ENCODE measurements around the gene ZNF419. TPM values are rescaled to one million over a fixed set of nuclear protein-coding genes. Genes with fewer than 3 reads are reported as not detected.
"Not testable (repeated sequence)": the region's sequence is repeated elsewhere in the genome, so short reads cannot be mapped to it uniquely, and the experiment has no call there.

ZNF419 gene
- 17.5 TPM for polyA plus RNA-seq (2013, experiment 1 of 4)
- 14.7 TPM for polyA plus RNA-seq (2013, experiment 2 of 4)
- polyA plus RNA-seq (2013, experiment 3 of 4): 10.4 TPM
- polyA plus RNA-seq (2013, experiment 4 of 4): 11.8 TPM

DNA sequence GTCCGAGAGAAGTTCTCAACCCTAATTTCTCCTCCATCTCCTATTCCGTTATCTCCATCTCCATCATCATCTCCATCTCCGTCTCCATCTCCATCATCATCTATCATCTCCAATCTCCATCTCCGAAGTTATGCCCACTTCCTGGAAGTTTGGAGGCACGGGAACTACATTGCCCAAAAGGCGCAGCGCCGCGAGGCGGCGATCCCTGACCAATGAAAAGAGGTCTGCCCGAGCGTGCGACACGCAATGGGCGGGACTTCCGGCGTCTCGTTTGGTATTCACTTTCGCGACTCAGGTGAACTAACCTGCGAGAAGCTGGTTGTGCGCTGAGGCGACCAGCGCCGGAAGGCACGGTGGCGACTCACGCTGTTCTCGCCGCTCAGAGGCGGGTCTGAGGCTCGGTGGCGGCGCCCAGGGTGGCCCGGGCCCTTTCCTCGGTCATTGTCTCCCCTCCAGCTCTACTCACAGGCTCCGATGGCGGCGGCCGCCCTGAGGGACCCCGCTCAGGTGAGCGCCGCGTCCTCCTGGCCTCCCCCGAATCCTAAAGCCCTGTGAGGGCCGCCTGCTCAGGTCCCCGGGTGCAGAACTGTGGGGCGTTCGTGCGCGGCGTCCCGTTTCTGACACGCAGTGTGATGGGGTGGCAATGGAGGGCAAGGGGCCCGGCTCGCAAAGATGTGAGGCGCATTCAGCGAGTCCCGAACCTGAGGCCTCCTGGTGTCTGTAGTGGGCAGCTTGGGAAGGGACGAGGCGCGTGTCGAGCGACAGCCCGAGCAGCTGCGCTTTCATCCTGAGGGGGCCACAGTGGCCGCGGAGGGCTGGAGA lies at the start of gene ZNF419:
Gene ZNF419 (plus strand): TSS at position 274 of the 822 bp plus-strand sequence. CDS start 201 bp downstream, at position 475.
- not testable (repeated sequence) for H3K27ac ChIP-seq (ENCODE audit: insufficient read depth, low read depth, low read length, poor library complexity, severe bottlenecking)

DNA sequence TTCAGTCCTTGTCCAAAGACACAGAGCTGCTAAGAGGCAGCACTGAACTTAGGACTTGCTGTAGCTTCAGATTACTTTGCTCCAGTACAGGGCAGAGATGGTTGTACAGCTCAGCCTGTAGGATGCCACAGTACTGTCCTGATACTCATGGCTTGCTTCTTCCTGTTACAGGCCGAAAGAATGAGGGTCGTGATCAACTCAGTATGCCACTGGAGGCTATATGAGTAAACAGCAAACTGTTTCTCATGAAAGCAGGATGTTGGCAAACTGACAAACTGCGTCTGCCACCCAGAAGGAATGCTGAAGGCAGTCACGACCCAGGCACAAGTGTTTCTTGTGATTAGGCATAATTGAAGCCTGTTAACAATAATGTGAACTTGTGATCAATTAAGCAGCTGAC lies 49.6 kb upstream of the ZNF419 start:
- Histone ChIP-seq H3K36me3 (ENCODE audit: control insufficient read depth, insufficient read depth, low read length) (peaks cover 8% of the 10 kb centered on the region), H3K4me1 (ENCODE audit: control insufficient read depth, insufficient read depth, low read length) (no peaks in the 10 kb centered on the region), H3K27me3 (ENCODE audit: control insufficient read depth, insufficient read depth, low read length, poor library complexity, severe bottlenecking) (no peaks in the 10 kb centered on the region), H3K9me3 (ENCODE audit: control insufficient read depth, low read length) (no peaks in the 10 kb centered on the region), H3K27ac (ENCODE audit: insufficient read depth, low read depth, low read length, poor library complexity, severe bottlenecking) (no peak overlapping the region), H3K4me3 (ENCODE audit: insufficient read depth, low read depth, low read length) (no peak overlapping the region)
- 93 to 95% methylated on average over 3 to 4 of the region's 4 CpGs for WGBS, 2 experiments

More for the DNA sequence above, at the start of gene ZNF419:
- not testable (repeated sequence) for H3K4me1 ChIP-seq (ENCODE audit: control insufficient read depth, insufficient read depth, low read length); H3K27me3 ChIP-seq (ENCODE audit: control insufficient read depth, insufficient read depth, low read length, poor library complexity, severe bottlenecking); H3K9me3 ChIP-seq (ENCODE audit: control insufficient read depth, low read length)
- peaks cover 14% of the 10 kb centered on the region for H3K36me3 ChIP-seq (ENCODE audit: control insufficient read depth, insufficient read depth, low read length)
- WGBS, 2 experiments: 2 to 3% methylated on average over 49 to 55 of the region's 69 CpGs
- peak within 1 kb of the TSS; percentile 94 for H3K4me3 ChIP-seq (ENCODE audit: insufficient read depth, low read depth, low read length)

DNA sequence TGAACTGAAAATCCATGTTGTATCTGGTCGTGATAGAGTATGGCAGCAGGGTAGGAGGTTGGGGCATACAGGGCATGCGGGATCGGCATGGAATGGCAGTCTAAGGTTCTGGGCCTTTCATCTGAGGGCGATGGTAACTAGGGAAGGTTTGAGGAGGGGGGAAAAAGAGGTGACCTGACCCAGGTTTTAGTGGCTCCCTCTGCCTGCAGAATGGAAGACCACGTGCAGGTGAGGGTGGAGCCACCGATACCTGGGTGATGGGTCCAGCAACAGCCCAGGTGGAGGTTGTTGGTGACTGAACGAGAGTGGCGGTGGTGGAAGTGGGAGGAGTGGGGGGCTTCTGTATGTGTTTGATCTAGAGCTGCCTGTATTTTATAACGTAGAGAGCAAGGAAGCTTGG lies 48.6 kb upstream of the ZNF419 start:
- H3K4me1 ChIP-seq (ENCODE audit: control insufficient read depth, insufficient read depth, low read length): no peaks in the 10 kb centered on the region
- no peaks in the 10 kb centered on the region for H3K27me3 ChIP-seq (ENCODE audit: control insufficient read depth, insufficient read depth, low read length, poor library complexity, severe bottlenecking)
- 94% methylated on average over 9 of the region's 9 CpGs for WGBS, 2 experiments
- no peaks in the 10 kb centered on the region for H3K9me3 ChIP-seq (ENCODE audit: control insufficient read depth, low read length)
- peaks cover 18% of the 10 kb centered on the region for H3K36me3 ChIP-seq (ENCODE audit: control insufficient read depth, insufficient read depth, low read length)
- H3K27ac ChIP-seq (ENCODE audit: insufficient read depth, low read depth, low read length, poor library complexity, severe bottlenecking): no peak overlapping the region
- H3K4me3 ChIP-seq (ENCODE audit: insufficient read depth, low read depth, low read length): no peak overlapping the region

DNA sequence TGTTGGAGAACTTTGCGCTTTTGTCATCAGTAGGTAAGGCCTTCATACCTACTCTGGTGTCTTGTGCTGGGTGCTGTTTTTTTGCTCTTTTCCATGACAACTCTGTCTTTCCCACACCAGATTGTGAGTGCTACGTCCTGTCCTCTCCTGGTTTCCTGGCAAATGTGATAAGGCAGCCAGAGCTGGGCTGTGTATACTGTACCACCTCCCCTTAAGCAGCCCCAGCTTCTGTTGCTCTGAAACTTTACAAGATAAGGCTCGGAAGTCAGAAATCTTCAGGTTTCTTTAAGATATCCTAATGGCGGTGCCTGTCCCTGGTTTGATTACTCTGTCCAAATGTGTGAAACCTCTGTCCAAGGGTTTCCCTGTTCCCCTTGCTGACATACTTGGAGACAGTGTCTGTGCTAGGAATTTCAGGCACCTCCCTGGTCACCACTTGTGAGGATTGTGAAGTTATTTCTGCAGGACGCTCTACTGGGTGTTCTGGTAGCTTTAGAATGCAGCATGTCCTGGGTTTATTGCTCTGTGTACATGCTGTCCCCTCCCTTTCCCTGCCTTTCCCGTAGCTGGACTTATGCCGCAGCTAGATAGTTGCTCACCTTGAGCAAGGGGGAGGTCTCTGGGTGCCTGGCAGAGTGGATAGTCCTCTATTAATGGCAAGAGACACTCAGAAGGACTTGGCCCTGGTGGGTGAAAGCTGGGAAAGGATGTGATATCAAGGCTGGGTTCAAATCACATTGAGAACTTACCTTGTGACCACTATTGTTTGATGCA lies 45.4 kb upstream of the ZNF419 start:
- peaks cover 26% of the 10 kb centered on the region for H3K36me3 ChIP-seq (ENCODE audit: control insufficient read depth, insufficient read depth, low read length)
- H3K4me1 ChIP-seq (ENCODE audit: control insufficient read depth, insufficient read depth, low read length): no peaks in the 10 kb centered on the region
- H3K9me3 ChIP-seq (ENCODE audit: control insufficient read depth, low read length): no peaks in the 10 kb centered on the region
- no peak overlapping the region for H3K4me3 ChIP-seq (ENCODE audit: insufficient read depth, low read depth, low read length)
- H3K27me3 ChIP-seq (ENCODE audit: control insufficient read depth, insufficient read depth, low read length, poor library complexity, severe bottlenecking): no peaks in the 10 kb centered on the region
- 81 to 85% methylated on average over 7 of the region's 7 CpGs for WGBS, 2 experiments
- no peak overlapping the region for H3K27ac ChIP-seq (ENCODE audit: insufficient read depth, low read depth, low read length, poor library complexity, severe bottlenecking)

DNA sequence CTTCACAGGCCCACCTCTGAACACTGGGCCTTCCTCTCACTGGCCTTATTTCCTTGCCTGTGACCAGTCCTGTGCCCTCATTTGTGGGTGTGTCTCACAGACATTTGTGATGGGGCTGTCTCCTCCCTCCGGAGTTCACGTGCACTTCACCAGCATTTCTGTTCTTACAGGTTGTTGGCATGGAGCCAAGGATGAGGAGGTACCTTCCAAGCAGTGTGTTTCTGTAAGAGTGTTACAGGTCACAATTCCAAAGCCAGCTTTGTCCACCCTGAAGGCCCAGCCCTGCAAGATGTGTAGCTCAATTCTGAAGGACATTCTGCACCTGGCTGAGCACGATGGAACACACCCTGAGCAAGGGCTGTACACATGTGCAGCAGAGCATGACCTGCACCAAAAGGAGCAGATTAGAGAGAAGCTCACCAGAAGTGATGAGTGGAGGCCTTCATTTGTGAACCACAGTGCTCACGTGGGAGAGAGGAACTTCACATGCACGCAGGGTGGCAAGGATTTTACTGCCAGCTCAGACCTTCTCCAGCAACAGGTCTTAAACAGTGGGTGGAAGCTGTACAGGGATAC lies 44.3 kb upstream of the ZNF419 start:
- H3K36me3 ChIP-seq (ENCODE audit: control insufficient read depth, insufficient read depth, low read length): peaks cover 26% of the 10 kb centered on the region
- H3K4me3 ChIP-seq (ENCODE audit: insufficient read depth, low read depth, low read length): no peak overlapping the region
- no peaks in the 10 kb centered on the region for H3K27me3 ChIP-seq (ENCODE audit: control insufficient read depth, insufficient read depth, low read length, poor library complexity, severe bottlenecking)
- H3K4me1 ChIP-seq (ENCODE audit: control insufficient read depth, insufficient read depth, low read length): no peaks in the 10 kb centered on the region
- 75 to 77% methylated on average over 5 of the region's 5 CpGs for WGBS, 2 experiments
- no peak overlapping the region for H3K27ac ChIP-seq (ENCODE audit: insufficient read depth, low read depth, low read length, poor library complexity, severe bottlenecking)
- H3K9me3 ChIP-seq (ENCODE audit: control insufficient read depth, low read length): no peaks in the 10 kb centered on the region

DNA sequence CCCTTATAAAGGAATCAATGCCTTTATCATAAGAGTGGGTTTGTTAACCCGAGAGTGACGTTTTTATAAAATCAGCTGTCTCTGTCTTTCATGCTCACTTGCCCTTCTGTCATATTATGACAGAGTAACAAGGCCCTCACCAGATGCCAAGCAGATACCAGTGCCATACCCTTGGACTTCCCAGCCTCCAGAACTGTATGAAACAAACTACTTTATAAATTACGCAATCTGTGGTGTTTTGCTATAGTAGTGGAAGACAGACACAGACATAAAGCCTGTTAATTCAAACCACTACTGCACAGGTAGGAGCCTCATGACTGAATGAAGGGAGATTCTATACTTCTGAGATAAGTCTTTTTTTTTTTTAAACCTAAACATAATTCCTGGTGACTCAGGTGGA lies 35.2 kb upstream of the ZNF419 start:
- H3K36me3 ChIP-seq (ENCODE audit: control insufficient read depth, insufficient read depth, low read length): no peaks in the 10 kb centered on the region
- 87 to 92% methylated on average over 2 of the region's 3 CpGs for WGBS, 2 experiments
- no peaks in the 10 kb centered on the region for H3K9me3 ChIP-seq (ENCODE audit: control insufficient read depth, low read length)

DNA sequence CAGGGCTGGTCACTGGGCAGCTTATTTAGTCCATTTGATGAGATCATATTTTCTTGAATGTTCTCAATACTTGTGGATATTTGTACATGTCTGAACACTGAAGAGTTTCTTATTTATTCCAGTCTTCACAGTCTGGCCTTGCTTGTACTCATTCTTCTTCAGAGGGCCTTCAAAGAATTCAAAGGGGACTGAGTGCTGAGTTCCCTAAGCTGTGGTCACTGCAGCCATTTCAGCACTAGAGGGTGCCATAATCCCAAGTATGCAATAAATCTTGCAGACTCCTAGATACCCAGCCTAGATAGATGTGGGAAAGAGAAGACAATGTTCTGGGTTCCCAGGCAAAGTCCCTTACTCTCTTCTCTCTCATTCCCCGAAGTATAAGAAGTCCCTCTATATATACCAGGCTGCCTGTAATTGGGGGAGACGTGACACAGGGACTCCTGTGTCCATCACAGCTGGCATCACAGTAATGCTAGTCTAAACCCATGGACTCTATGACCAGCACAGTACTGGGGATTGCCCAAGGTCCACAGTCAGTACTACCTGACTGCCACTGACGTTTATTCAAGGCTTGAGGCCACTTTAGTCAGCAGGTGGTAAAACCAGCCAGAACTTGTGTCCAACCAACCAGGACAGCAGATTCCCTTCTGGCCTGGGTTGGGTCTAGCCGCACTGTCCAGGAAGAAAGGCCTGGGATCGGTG lies 21.7 kb upstream of the ZNF419 start:
- peaks cover 11% of the 10 kb centered on the region for H3K36me3 ChIP-seq (ENCODE audit: control insufficient read depth, insufficient read depth, low read length)
- no peaks in the 10 kb centered on the region for H3K4me1 ChIP-seq (ENCODE audit: control insufficient read depth, insufficient read depth, low read length)
- 73 to 74% methylated on average over 5 of the region's 5 CpGs for WGBS, 2 experiments
- H3K4me3 ChIP-seq (ENCODE audit: insufficient read depth, low read depth, low read length): no peak overlapping the region
- no peak overlapping the region for H3K27ac ChIP-seq (ENCODE audit: insufficient read depth, low read depth, low read length, poor library complexity, severe bottlenecking)
- H3K9me3 ChIP-seq (ENCODE audit: control insufficient read depth, low read length): peaks cover 8% of the 10 kb centered on the region
- H3K27me3 ChIP-seq (ENCODE audit: control insufficient read depth, insufficient read depth, low read length, poor library complexity, severe bottlenecking): no peaks in the 10 kb centered on the region

More for the DNA sequence above, 35.2 kb upstream of the ZNF419 start:
- no peaks in the 10 kb centered on the region for H3K4me1 ChIP-seq (ENCODE audit: control insufficient read depth, insufficient read depth, low read length)
- no peaks in the 10 kb centered on the region for H3K27me3 ChIP-seq (ENCODE audit: control insufficient read depth, insufficient read depth, low read length, poor library complexity, severe bottlenecking)
- H3K27ac ChIP-seq (ENCODE audit: insufficient read depth, low read depth, low read length, poor library complexity, severe bottlenecking): no peak overlapping the region
- no peak overlapping the region for H3K4me3 ChIP-seq (ENCODE audit: insufficient read depth, low read depth, low read length)

DNA sequence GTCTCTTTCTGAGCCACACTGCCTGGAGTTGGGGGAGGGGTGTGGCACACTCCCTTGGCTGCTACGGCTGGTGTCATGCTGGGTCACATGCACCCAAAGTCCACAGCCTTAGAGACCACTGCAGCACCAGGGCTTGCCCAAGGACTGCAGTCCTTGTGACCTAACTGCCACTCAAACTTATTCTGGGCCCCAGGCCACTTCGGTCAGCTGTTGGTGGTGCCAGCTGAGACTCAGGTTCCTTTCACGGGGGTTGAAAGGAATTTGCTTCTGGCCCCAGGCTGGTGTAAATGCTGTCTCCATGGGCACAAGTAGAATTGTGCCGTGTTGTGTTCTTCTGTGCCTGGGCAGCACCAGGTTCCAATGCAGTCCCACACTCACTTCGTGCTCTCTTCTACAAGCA lies 21.1 kb upstream of the ZNF419 start:
- peaks cover 12% of the 10 kb centered on the region for H3K36me3 ChIP-seq (ENCODE audit: control insufficient read depth, insufficient read depth, low read length)
- peaks cover 9% of the 10 kb centered on the region for H3K9me3 ChIP-seq (ENCODE audit: control insufficient read depth, low read length)
- H3K27ac ChIP-seq (ENCODE audit: insufficient read depth, low read depth, low read length, poor library complexity, severe bottlenecking): no peak overlapping the region
- 93 to 97% methylated on average over 5 of the region's 5 CpGs for WGBS, 2 experiments
- no peaks in the 10 kb centered on the region for H3K27me3 ChIP-seq (ENCODE audit: control insufficient read depth, insufficient read depth, low read length, poor library complexity, severe bottlenecking)
- H3K4me3 ChIP-seq (ENCODE audit: insufficient read depth, low read depth, low read length): no peak overlapping the region
- no peaks in the 10 kb centered on the region for H3K4me1 ChIP-seq (ENCODE audit: control insufficient read depth, insufficient read depth, low read length)

DNA sequence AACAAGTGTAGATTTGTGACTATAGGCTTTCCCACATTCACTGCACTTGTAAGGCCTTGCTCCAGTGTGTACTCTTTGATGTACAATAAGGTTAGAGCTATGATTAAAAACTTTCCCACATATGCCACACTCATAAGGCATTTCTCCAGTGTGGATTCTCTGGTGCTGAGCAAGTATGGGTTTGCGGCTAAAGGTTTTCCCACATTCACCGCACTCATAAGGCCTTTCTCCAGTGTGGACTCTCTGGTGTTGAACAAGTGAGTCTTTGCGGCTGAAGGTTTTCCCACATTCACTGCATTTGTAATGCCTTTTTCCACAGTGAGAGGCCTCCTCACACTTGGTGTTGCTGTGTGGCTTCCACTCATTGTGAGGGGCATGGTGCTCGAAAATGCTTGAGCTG lies 13.9 kb upstream of the ZNF419 start:
- WGBS, 2 experiments: 90 to 96% methylated on average over 4 of the region's 4 CpGs
- Histone ChIP-seq H3K9me3 (ENCODE audit: control insufficient read depth, low read length) (peaks cover 16% of the 10 kb centered on the region), H3K27ac (ENCODE audit: insufficient read depth, low read depth, low read length, poor library complexity, severe bottlenecking) (no peak overlapping the region), H3K36me3 (ENCODE audit: control insufficient read depth, insufficient read depth, low read length) (peaks cover 50% of the 10 kb centered on the region), H3K4me1 (ENCODE audit: control insufficient read depth, insufficient read depth, low read length) (peaks cover 4% of the 10 kb centered on the region), H3K27me3 (ENCODE audit: control insufficient read depth, insufficient read depth, low read length, poor library complexity, severe bottlenecking) (no peaks in the 10 kb centered on the region), H3K4me3 (ENCODE audit: insufficient read depth, low read depth, low read length) (no peak overlapping the region)
